PC-9 (cell line): ENCODE measurements around the gene NUTM1. TPM values are rescaled to one million over a fixed set of nuclear protein-coding genes. Genes with fewer than 3 reads are reported as not detected.

ENCODE experiments used
- BruUV-seq: library from RNA; stranded (reverse); fragments of 400-500 nt; replicated peaks from 2 replicates; lab custom pipeline; 2021; lab: Mats Ljungman, UMichigan
- CTCF ChIA-PET: fragments of 300-600 bp; sonication (Branson Sonifier 250); formaldehyde crosslinking; loops from one replicate; lab custom pipeline; 2022; ENCODE audit warnings: antibody characterized with exemption; lab: Charles Lee
- POLR2A ChIA-PET: fragments of 300-600 bp; sonication (Branson Sonifier 250); formaldehyde crosslinking; loops from one replicate; lab custom pipeline; 2022; ENCODE audit warnings: antibody characterized with exemption; ENCODE audit not compliant: unreplicated experiment; lab: Charles Lee
- DNase-seq, 2 experiments: peaks; one replicate each; pipeline versions ENCODE4 v3.0.0 to v3.0.0-alpha.2; 2015 to 2022; ENCODE audit warnings: mixed read lengths in 1 of 2
- H2AFZ ChIP-seq: fragments of 200-600 bp; sonication (generic); 2 replicates; pipeline ENCODE4 v1.8.1; 2017; ENCODE audit warnings: antibody characterized with exemption
- H3F3A ChIP-seq: fragments of 200-600 bp; sonication (generic); 2 replicates; pipeline ENCODE4 v1.8.1; 2017; ENCODE audit warnings: antibody characterized with exemption, mild to moderate bottlenecking, low read depth; ENCODE audit not compliant: insufficient read depth
- H3K27ac ChIP-seq: fragments of 200-600 bp; sonication (generic); 2 replicates; pipeline ENCODE4 v1.6.1; 2016; ENCODE audit warnings: mixed run types
- H3K27me3 ChIP-seq: fragments of 200-600 bp; sonication (generic); 2 replicates; pipeline ENCODE4 v1.6.1; 2016; ENCODE audit warnings: low read depth, mixed run types; ENCODE audit not compliant: insufficient read depth
- H3K36me3 ChIP-seq: fragments of 200-600 bp; sonication (generic); 2 replicates; pipeline ENCODE4 v1.6.1; 2016; ENCODE audit warnings: low read depth, mixed run types
- H3K4me1 ChIP-seq: fragments of 200-600 bp; sonication (generic); replicated peaks from 2 replicates; pipeline ENCODE4 v1.6.1; 2016; ENCODE audit warnings: mixed run types; ENCODE audit not compliant: insufficient read depth
- H3K4me2 ChIP-seq: fragments of 200-600 bp; sonication (generic); 2 replicates; pipeline ENCODE4 v1.6.1; 2017; ENCODE audit warnings: mixed run types
- H3K4me3 ChIP-seq: fragments of 200-600 bp; sonication (generic); 2 replicates; pipeline ENCODE4 v1.6.1; 2016; ENCODE audit warnings: mixed run types
- H3K79me2 ChIP-seq: fragments of 200-600 bp; sonication (generic); 2 replicates; pipeline ENCODE4 v1.6.1; 2017; ENCODE audit warnings: low read depth, mixed run types
- H3K9me2 ChIP-seq: fragments of 200-600 bp; sonication (generic); 2 replicates; pipeline ENCODE4 v1.8.1; 2017; ENCODE audit warnings: mild to moderate bottlenecking; ENCODE audit not compliant: insufficient read depth
- H3K9me3 ChIP-seq: fragments of 200-600 bp; sonication (generic); 2 replicates; pipeline ENCODE4 v1.8.1; 2016; ENCODE audit warnings: low read depth; ENCODE audit not compliant: insufficient read depth
- H4K20me1 ChIP-seq: fragments of 200-600 bp; sonication (generic); 2 replicates; pipeline ENCODE4 v1.8.1; 2017; ENCODE audit not compliant: insufficient read depth
- EZH2 ChIP-seq: fragments of 200-600 bp; sonication (generic); IDR thresholded peaks from 2 replicates; pipeline ENCODE4 v1.8.0; 2017; ENCODE audit warnings: antibody characterized with exemption, low read depth
- intact Hi-C: fragments of 100-400 bp; cut with micrococcal nuclease; formaldehyde crosslinking; loops from one replicate; pipeline ENCODE4 v1.10.0; 2022; ENCODE audit not compliant: unreplicated experiment
- total RNA-seq: library from RNA; stranded (reverse); gene quantifications from 2 replicates; pipeline ENCODE4 v1.2.3, GENCODE V29; 2021
- TF ChIP-seq, protein P1 (sequence below): fragments of 200-600 bp; sonication (generic); conservative IDR thresholded peaks from 2 replicates; pipeline ENCODE4 v1.6.1; 2017; ENCODE audit warnings: mixed run types, antibody characterized with exemption, mild to moderate bottlenecking, moderate library complexity

NUTM1 gene
- total RNA-seq, 1 experiment from 2014 or later, result not detected

DNA sequence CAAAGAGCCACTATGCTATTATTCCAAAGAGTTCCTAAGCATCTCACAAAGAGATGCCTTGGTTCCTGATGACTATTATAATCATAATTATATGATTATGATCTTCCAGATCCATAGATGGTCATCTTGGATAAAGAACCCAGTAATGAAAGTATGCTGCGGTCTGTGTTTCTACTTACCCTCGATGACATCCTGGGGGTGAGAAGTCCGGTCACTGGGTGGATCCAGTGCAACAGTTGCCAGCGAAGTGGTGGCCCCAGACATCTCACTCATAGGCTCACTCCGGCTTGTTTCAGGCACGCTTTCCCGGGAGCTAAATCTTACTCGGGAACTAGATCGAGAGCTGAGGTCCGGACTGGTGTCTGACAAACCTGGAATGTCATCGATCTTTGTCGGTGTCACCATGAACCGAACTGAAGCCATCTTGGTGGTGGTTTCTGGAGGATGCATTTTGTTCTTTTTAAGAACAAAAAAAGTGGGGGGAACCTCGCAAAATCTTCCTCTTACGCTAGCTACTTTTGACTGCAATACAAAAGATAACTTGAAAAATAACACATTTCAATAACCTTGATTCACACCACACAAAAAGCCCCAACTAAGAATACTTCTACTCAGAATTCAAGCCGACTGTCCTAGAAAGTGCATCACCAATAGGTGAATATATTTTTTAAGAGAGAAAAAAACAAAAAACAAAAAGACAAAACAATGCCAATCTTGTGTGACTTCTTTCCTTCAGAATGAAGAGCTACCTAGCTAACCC is 6.7 kb upstream of the NUTM1 start:
- H3K79me2 ChIP-seq, result peaks cover 11% of the 10 kb centered on the region

DNA sequence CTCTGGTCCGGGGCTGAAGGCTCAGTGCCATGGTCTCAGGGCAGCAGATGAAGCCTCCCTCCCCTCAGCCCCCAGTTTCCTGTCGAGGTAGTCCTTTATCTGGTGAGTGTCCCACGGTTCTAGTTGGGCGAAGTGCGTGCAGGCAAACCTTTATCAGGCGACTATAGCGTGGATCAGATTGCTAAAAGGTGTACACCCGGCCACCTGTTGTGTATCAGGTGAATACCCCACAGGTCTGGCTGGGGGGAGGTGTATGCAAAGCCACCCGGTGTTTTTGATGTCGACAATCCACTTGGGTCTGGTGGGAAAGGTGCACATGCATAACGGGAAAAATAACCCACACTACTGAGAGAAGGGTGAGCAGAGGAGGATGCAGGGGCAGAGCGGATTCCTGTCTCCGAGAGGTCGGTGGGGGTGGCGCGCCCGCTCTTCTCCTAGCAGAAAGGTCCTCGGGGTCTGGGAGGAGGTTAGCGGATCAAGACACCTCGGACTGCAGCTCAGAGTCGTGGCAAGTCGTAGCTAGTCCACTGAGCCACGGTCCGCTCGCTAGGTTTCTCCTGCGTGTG is 6.0 kb upstream of the NUTM1 start:
- intact Hi-C loops, result loop anchor here (10.0 kb wide), 1 partner anchor 232 kb away; the partner anchor contains the start of genes EMC7 and PGBD4
- H3K27me3 ChIP-seq, result no peaks in the 10 kb centered on the region
- H3K4me3 ChIP-seq, result peak overlapping the region; percentile 86
- H3K4me2 ChIP-seq, result peak overlapping the region; percentile 93
- CTCF ChIA-PET, result interaction anchor here (0.6 kb wide), 1 partner anchor 17 kb away, joined by 5 read pairs; no protein-coding TSS in a partner anchor
- no peaks in the 10 kb centered on the region for H3K9me2 ChIP-seq
- TF ChIP-seq, protein P1, sequence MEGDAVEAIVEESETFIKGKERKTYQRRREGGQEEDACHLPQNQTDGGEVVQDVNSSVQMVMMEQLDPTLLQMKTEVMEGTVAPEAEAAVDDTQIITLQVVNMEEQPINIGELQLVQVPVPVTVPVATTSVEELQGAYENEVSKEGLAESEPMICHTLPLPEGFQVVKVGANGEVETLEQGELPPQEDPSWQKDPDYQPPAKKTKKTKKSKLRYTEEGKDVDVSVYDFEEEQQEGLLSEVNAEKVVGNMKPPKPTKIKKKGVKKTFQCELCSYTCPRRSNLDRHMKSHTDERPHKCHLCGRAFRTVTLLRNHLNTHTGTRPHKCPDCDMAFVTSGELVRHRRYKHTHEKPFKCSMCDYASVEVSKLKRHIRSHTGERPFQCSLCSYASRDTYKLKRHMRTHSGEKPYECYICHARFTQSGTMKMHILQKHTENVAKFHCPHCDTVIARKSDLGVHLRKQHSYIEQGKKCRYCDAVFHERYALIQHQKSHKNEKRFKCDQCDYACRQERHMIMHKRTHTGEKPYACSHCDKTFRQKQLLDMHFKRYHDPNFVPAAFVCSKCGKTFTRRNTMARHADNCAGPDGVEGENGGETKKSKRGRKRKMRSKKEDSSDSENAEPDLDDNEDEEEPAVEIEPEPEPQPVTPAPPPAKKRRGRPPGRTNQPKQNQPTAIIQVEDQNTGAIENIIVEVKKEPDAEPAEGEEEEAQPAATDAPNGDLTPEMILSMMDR, result no peak
- TF ChIP-seq EZH2, result no peak
- H3K27ac ChIP-seq, result peak overlapping the region; percentile 89
- peaks cover 18% of the 10 kb centered on the region for H3K79me2 ChIP-seq
- peak in 1 of 2 experiments; percentile 7 for DNase-seq
- H3K9me3 ChIP-seq, result no peaks in the 10 kb centered on the region
- H4K20me1 ChIP-seq, result no peaks in the 10 kb centered on the region
- POLR2A ChIA-PET, result interaction anchor here (0.5 to 0.7 kb wide), 2 partner anchors 8 to 18 kb away, joined by 4 to 6 read pairs; no protein-coding TSS in a partner anchor
- H2AFZ ChIP-seq, result peak overlapping the region; percentile 78
- peaks cover 41% of the 10 kb centered on the region for H3K4me1 ChIP-seq
- H3F3A ChIP-seq, result peaks cover 34% of the 10 kb centered on the region
- peaks cover 5% of the 10 kb centered on the region; the same call in 1 of the 2 replicates for H3K36me3 ChIP-seq
- BruUV-seq, result no TSS peak

More for the DNA sequence above, 6.7 kb upstream of the NUTM1 start:
- H3K9me3 ChIP-seq, result no peaks in the 10 kb centered on the region
- intact Hi-C loops, result loop anchor here (10.0 kb wide), 1 partner anchor 232 kb away; the partner anchor contains the start of genes EMC7 and PGBD4
- no TSS peak for BruUV-seq
- H3K27ac ChIP-seq, result peak overlapping the region; percentile 89
- CTCF ChIA-PET, result interaction anchor here (0.6 to 0.7 kb wide), 2 partner anchors 16 to 232 kb away, joined by 3 read pairs; no protein-coding TSS in a partner anchor
- peak overlapping the region; percentile 86 for H3K4me3 ChIP-seq
- H4K20me1 ChIP-seq, result no peaks in the 10 kb centered on the region
- H2AFZ ChIP-seq, result 0 out of 2 replicates have a peak overlapping the region, but pooled peaks have one; percentile 78
- peaks cover 34% of the 10 kb centered on the region for H3K4me1 ChIP-seq
- H3K4me2 ChIP-seq, result peak overlapping the region; percentile 93
- H3F3A ChIP-seq, result peaks cover 34% of the 10 kb centered on the region
- DNase-seq, result no peak
- no peaks in the 10 kb centered on the region for H3K27me3 ChIP-seq
- POLR2A ChIA-PET, result interaction anchor here (0.5 kb wide), 1 partner anchor 18 kb away, joined by 4 read pairs; no protein-coding TSS in a partner anchor
- TF ChIP-seq, protein P1, result no peak
- TF ChIP-seq EZH2, result no peak
- H3K36me3 ChIP-seq, result peaks cover 5% of the 10 kb centered on the region; the same call in 1 of the 2 replicates
- H3K9me2 ChIP-seq, result no peaks in the 10 kb centered on the region
